HL-60/S4 (cell line): ENCODE measurements around the gene TCIRG1.
"Not testable (repeated sequence)": the region's sequence is repeated elsewhere in the genome, so short reads cannot be mapped to it uniquely, and the experiment has no call there.

Experiments
- in situ Hi-C: fragments of 300-500 bp; cut with MboI; formaldehyde crosslinking; loops from 2 replicates; pipeline ENCODE4 v1.14.3; 2022; ENCODE audit warnings: low sequenced_read_pairs

TCIRG1 gene

DNA sequence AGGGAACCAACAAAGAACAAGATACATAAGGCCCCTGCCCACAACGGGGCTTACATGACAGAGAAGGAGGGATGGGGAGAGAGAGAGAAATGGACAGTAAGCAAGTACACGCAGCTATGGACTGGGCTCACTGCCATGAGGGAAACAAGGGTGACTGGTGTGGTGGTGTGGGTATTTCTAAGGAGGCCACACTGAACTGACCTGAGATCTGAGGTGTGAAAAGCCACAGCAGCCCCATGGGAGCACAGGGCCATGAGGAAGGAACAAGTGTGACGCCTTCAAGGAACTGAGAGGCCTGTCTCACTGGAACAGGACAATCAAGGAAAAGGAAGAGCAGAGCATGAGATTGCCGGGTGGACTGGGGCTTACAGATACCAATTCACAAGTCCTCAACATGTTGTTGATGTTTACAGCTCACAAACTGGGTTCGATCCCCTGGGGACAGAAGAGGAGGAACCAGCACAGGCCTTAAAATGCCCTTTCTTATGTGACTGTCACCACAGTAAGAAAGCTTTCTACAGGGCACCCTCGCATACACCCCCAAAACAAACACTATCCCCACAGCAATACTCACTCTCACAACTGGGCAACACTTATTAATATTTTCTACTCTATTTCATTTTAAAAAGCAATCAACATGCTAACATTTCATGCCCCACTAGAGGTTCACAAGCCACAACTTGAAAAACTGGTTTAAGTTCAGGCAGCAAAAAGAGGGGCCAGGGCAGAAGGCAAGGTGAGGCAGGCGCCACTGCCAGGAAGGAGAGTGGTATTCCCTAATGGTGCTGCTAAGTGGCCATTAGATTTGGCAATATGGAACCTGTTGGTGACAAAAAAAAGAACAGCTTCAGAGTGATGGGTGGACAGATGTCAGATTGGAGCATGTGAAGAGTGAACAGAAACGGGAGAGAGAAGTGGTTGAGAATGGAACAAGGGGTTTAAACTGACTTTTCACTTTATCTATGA is 39.1 kb downstream of the TCIRG1 start:
- in situ Hi-C loops: no loop called here

GRCh38 chr11:68080860-68081259 is 42.0 kb downstream of the TCIRG1 start:
- in situ Hi-C loops: no loop called here

- in situ Hi-C loops: no loop called here
Observed at GRCh38 chr11:68081691-68082090, 42.9 kb downstream of the TCIRG1 start.

- in situ Hi-C loops: no loop called here
Observed at GRCh38 chr11:68082481-68082880, 43.7 kb downstream of the TCIRG1 start.

DNA sequence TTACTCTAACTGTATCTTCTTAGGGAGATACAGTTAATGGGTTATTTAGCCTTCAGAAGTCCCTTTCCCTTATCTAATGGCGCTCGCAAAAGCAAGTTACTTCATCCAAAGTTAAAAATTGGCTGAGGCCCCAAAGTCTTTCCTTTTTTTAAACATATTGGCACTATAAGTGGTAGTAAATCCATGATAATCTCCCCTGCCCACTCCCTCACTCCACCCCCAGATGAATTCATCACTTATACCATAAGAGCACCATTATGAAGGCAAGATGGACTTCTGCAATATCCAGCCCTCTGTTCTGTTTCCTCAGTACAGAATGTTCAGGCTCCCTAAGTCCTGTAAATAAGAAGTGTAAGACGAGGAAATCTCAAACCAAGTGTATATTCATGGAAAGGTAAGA is 44.7 kb downstream of the TCIRG1 start:
- in situ Hi-C loops: no loop called here

- in situ Hi-C loops: no loop called here
Observed at GRCh38 chr11:68089679-68090078, 50.9 kb downstream of the TCIRG1 start.

GRCh38 chr11:68090287-68090686 is 51.5 kb downstream of the TCIRG1 start:
- in situ Hi-C loops: no loop called here

- in situ Hi-C loops: no loop called here
Observed at GRCh38 chr11:68090706-68091105, 51.9 kb downstream of the TCIRG1 start.

DNA sequence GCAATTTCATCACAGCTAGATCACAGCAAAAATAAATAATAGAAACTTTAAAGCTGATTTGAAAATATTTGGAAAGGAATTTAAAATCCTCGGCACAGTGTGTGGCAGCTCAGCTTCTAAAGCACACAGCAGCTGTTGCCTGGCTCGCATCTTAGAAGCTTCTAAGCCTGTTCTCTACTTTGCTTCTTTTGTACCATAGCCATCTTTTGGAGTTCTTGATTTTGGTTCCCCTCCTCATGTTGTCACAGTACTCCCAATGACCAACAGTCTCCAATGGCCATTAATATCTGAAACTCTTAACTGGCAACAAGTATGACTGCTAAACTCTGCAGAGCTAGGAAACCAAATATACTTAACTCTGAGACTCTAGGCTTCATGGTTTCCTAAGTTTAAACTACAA is 53.6 kb downstream of the TCIRG1 start:
- in situ Hi-C loops: no loop called here

DNA sequence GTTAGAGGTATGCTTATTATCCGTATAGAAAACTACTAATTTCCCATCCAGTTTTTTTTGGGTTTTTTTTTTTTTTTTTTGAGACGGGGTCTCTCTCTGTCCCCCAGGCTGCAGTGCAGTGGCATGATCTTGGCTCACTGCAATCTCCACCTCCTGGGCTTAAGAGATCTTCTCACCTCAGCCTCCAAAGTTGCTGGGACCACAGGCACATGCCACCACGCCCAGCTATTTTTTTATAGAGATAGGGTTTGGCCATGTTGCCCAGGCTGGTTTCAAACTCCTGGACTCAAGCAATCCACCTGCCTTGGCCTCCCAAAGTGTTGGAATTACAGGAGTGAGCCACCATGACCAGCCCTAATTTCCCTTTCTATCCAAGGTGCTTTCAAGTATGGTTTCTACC is 54.1 kb downstream of the TCIRG1 start:
- in situ Hi-C loops: not testable (repeated sequence)

DNA sequence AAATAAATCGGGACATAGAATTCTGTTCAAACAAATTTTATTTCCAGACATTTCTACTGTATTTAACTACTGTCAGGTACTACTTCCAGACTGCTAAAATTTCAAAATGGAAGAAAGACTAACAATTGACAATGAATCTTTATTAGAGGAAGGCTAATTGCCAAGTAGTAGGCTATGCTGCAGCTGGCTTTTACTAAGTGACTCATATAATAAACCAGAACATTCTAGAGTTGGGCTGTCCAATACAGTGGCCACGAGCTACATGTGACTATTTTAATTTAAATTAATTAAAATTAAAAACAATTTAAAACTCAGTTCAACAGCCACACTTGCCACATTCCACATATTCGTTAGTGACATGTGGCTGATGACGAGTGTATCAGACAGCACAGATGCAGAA is 54.7 kb downstream of the TCIRG1 start:
- in situ Hi-C loops: no loop called here

GRCh38 chr11:68096962-68097361 is 58.1 kb downstream of the TCIRG1 start:
- in situ Hi-C loops: no loop called here

- in situ Hi-C loops: no loop called here
Observed at GRCh38 chr11:68099057-68099456, 60.2 kb downstream of the TCIRG1 start.

DNA sequence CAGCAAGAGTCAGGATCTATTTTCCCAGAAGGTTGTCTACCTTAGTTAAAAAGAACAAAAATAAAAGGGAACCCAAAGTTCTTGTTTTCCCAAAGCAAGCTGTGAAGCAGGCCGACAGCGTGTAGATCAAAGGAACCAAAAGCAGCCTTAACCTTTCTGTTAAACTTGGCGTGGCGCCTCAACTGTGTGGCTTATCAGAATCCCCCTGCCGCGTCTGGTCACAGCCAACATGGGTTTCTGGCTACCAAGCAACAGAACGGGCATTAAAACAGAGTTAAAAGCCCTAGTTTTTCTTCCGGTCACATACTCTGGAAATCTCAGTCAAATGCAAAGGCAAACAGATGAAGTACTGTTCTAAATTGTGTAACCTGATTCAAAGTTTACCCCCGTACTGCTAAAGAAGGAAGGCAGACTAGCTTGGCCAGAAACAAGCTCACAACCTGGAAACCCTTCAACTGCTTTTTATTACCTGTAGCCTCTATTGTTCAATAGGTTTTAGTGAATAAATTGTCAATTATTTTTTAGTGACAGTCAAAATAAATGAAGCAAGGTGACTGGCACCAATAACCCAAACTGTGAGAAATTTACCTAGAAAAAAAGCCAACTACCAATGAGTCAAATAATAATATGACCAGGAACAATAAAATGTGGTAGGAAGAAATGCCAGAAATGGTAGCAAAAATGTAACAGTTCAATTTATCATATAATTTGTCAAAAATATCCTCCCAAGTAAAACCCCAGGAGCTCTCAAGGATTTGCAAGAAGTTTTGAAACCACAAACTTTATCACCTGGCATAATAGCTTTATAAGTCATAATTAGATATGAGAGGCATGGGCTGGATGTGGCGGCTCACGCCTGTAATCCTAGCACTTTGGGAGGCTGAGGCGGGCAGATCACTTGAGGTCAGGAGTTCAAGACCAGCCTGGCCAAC is 60.9 kb downstream of the TCIRG1 start:
- in situ Hi-C loops: no loop called here
